Ovary (tissue), 9 donors: ENCODE results near the gene GRIN2D. TPM values are rescaled to one million over a fixed set of nuclear protein-coding genes. Genes with fewer than 3 reads are reported as not detected.
A peak's percentile ranks its signal among the peaks of the same experiment; 100 is the strongest.

Experiments
- DNase-seq, 5 donors: peaks; one replicate each; pipeline ENCODE4 v3.0.0-alpha.2; 2019 to 2020
- H3K27ac ChIP-seq, 2 donors: fragments of 200-600 bp; one replicate each; pipeline versions ENCODE4 v1.5.1 to v1.8.0; 2019 to 2022
- H3K27me3 ChIP-seq: fragments of 200-600 bp; one replicate; pipeline ENCODE4 v1.8.0; 2022
- H3K36me3 ChIP-seq: fragments of 200-600 bp; sonication (generic); one replicate; pipeline ENCODE4 v1.5.1; 2019
- H3K4me1 ChIP-seq: one replicate; pipeline ENCODE4 v1.8.1; 2013; ENCODE audit warnings: mild to moderate bottlenecking, moderate library complexity; ENCODE audit not compliant: insufficient read depth
- H3K4me3 ChIP-seq: fragments of 200-600 bp; sonication (generic); one replicate; pipeline ENCODE4 v1.5.1; 2017
- H3K9me3 ChIP-seq, 2 donors: fragments of 200-600 bp in 1 of 2; sonication (generic) in 1 of 2; one replicate each; pipeline versions ENCODE4 v1.5.1 to v1.8.1; 2013 to 2019; ENCODE audit warnings: mild to moderate bottlenecking in 1 of 2, moderate library complexity in 1 of 2
- CTCF ChIP-seq, 3 donors: fragments of 450-650 bp in 2 of 3; fragments of 200-600 bp in 1 of 3; IDR thresholded peaks; one replicate each; pipeline versions ENCODE4 v1.5.1 to v1.8.0; 2016 to 2022; ENCODE audit warnings: antibody characterized with exemption in 3 of 3, mild to moderate bottlenecking in 1 of 3
- EP300 ChIP-seq: sonication (generic); formaldehyde crosslinking; IDR thresholded peaks from one replicate; pipeline ENCODE4 v1.6.1; 2017; ENCODE audit warnings: antibody characterized with exemption
- POLR2A ChIP-seq: fragments of 450-650 bp; IDR thresholded peaks from one replicate; pipeline ENCODE4 v1.6.1; 2017; ENCODE audit warnings: antibody characterized with exemption, mild to moderate bottlenecking, moderate library complexity
- WGBS, 3 donors: extraction: QIAGEN DNeasy Blood & Tissue Kit in 1 of 3; methylation state at CpG; one replicate each; pipeline versions ENCODE4 v1.1.5 to v1.1.7; 2013 to 2017; 5-methylcytosine and 5-hydroxymethylcytosine counted together
- intact Hi-C, 4 donors: fragments of 100-400 bp; cut with DNase I; formaldehyde crosslinking; loops; one replicate each; pipeline versions ENCODE4 v1.11.0 to v1.15.1; 2022 to 2023
- polyA plus RNA-seq, 2 donors: library from polyadenylated mRNA; stranded (reverse); fragments of 200-250 nt in 1 of 2; fragments of 350-450 nt in 1 of 2; fragmentation: Illumina TruSeq in 1 of 2; extraction: RNeasy Lipid Tissue Mini Kit (QIAGEN cat#74804) in 1 of 2; gene quantifications; one replicate each; pipeline ENCODE4 v1.2.3, GENCODE V29; 2013 to 2014
- total RNA-seq, 7 donors: library from RNA; depleted of rRNA in 2 of 7; stranded (reverse); fragments of >200 nt in 2 of 7; fragmentation: NEBNext Ultra II Directional in 3 of 7; extraction: Animal tissue kit (Norgen Biotek cat#: 25700) in 3 of 7; gene quantifications; one replicate each; pipeline versions ENCODE4 v1.1.0 to v1.2.4, GENCODE V29; 2016 to 2023
- donor health status: DM: no; HTN: no; CAD: no; lungs with moderate emphysema.
- donor health status: DM: no; HTN: no; CAD: no.
- donor health status: Bipolar disorder and iron deficiency.
- donor health status: DM: yes; HTN: yes; CAD: no.
- donor health status: DM: no; HTN: no; CAD: no.
- donor health status: DM: yes; HTN: yes; CAD: no.

Gene GRIN2D
- total and polyA plus RNA-seq, 9 donors: 0.10 to 0.32 (median 0.12) TPM; not detected in 1

DNA sequence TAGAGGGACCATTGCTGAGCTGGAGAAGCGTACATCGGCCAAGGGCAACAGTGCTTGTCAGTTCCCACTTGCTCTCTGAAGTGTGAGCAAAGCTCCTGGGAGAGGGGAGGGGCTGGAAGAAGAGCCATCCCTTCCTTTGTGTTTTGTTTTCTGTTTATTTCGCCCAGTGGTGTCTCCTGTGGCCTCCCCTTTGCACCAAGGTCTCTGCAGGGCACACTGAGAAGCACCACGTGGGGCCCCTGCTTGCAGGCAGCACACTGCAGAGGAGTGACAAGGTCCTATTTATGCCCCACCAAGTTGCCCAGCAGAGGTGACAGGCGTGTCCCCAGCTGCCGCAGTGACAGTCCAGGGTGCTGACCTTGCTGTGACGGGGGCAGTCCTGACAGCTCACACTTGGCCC is 24.0 kb downstream of the GRIN2D start:
- no peak overlapping the region for H3K4me3 ChIP-seq
- no peaks in the 10 kb centered on the region for H3K27me3 ChIP-seq
- H3K27ac ChIP-seq: no peak overlapping the region
- H3K4me1 ChIP-seq: no peaks in the 10 kb centered on the region
- H3K36me3 ChIP-seq: no peaks in the 10 kb centered on the region
- TF ChIP-seq POLR2A (no peak), CTCF (IDR thresholded peaks at IDR 0.05) (no peak), EP300 (no peak)
- intact Hi-C loops: no loop called here
- H3K9me3 ChIP-seq: no peaks in the 10 kb centered on the region
- 78 to 82% (median 82%) methylated on average over 7 of the region's 7 CpGs for WGBS, 3 donors
- no peak for DNase-seq

- TF ChIP-seq CTCF (IDR thresholded peaks at IDR 0.05): no peak
- no peak for TF ChIP-seq EP300
- TF ChIP-seq POLR2A: no peak
- intact Hi-C loops: no loop called here
- no peak for DNase-seq
- Histone ChIP-seq H3K27ac (no peak overlapping the region), H3K4me1 (no peaks in the 10 kb centered on the region), H3K4me3 (no peak overlapping the region), H3K9me3 (no peaks in the 10 kb centered on the region), H3K36me3 (no peaks in the 10 kb centered on the region), H3K27me3 (no peaks in the 10 kb centered on the region)
- WGBS, 3 donors: 65 to 86% (median 85%) methylated on average over 6 of the region's 6 CpGs
These were observed 25.0 kb downstream of the GRIN2D start for GRCh38 chr19:48418317-48419064.

DNA sequence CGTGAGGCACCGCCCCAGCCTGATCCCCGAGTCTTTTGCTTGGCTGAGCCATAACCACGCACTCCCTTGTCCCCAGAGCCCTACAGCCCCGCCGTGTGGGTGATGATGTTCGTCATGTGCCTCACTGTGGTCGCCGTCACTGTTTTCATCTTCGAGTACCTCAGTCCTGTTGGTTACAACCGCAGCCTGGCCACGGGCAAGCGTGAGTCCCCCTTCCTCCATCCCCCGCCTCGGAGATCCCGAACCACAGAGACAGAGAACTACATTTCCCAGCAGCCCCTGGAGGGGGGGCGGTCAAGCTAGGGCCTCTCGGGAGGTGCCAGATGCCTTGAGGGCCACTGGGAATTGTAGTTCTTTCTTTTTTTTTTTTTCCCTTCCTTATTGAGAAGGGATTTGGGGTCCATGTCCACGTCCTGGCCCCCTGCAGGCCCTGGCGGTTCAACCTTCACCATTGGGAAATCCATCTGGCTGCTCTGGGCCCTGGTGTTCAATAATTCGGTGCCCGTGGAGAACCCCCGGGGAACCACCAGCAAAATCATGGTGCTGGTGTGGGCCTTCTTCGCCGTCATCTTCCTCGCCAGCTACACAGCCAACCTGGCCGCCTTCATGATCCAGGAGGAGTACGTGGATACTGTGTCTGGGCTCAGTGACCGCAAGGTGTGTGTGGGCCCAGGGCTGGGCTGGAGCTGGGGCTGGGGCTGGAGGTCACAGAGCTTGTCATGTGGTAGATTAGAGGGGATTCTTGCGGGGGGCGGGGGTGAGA is 25.9 kb downstream of the GRIN2D start:
- Histone ChIP-seq H3K27ac (no peak overlapping the region), H3K4me1 (no peaks in the 10 kb centered on the region), H3K9me3 (no peaks in the 10 kb centered on the region), H3K4me3 (no peak overlapping the region), H3K27me3 (no peaks in the 10 kb centered on the region), H3K36me3 (no peaks in the 10 kb centered on the region)
- DNase-seq: peak in 2 of 5 donors; percentile 42 to 44
- 71 to 77% (median 76%) methylated on average over 31 of the region's 31 CpGs for WGBS, 3 donors
- intact Hi-C loops: no loop called here
- TF ChIP-seq EP300: no peak
- TF ChIP-seq CTCF (IDR thresholded peaks at IDR 0.05): no peak
- TF ChIP-seq POLR2A: no peak

GRCh38 chr19:48421548-48421947 is 28.1 kb downstream of the GRIN2D start:
- intact Hi-C loops: no loop called here
- Histone ChIP-seq H3K4me1 (no peaks in the 10 kb centered on the region), H3K9me3 (no peaks in the 10 kb centered on the region), H3K36me3 (no peaks in the 10 kb centered on the region), H3K27ac (no peak overlapping the region), H3K4me3 (no peak overlapping the region), H3K27me3 (no peaks in the 10 kb centered on the region)
- peak in 3 of 5 donors; percentile 43 to 56 (median 48) for DNase-seq
- TF ChIP-seq CTCF (IDR thresholded peaks at IDR 0.05): no peak
- TF ChIP-seq POLR2A: no peak
- TF ChIP-seq EP300: no peak
- 47 to 51% (median 49%) methylated on average over 12 to 16 of the region's 16 CpGs for WGBS, 3 donors
